Measurements from ENCODE around the gene GREM2. TPM values are rescaled to one million over a fixed set of nuclear protein-coding genes. Genes with fewer than 3 reads are reported as not detected.

The GREM2 gene
- total RNA-seq, 1 experiment from 2014 or later = not detected

GRCh38 chr1:240500647-240501046, 111.3 kb downstream of the GREM2 start:
- Histone ChIP-seq H3K27me3 (ENCODE audit: insufficient read depth, low read length) (no peaks in the 10 kb centered on the region; the same call in 1 of the 2 replicates), H4K20me1 (ENCODE audit: control insufficient read depth, insufficient read depth, insufficient read length) (no peaks in the 10 kb centered on the region), H4K8ac (replicated peaks; ENCODE audit: insufficient read length, low read depth, low read length) (no peak overlapping the region), H3K56ac (ENCODE audit: insufficient read length, low read depth, low read length) (no peak overlapping the region), H3K79me1 (ENCODE audit: insufficient read depth, low read depth, low read length, poor library complexity, severe bottlenecking) (no peaks in the 10 kb centered on the region), H3K27ac (ENCODE audit: insufficient read length, low read depth, low read length) (no peak overlapping the region), H3K4me2 (ENCODE audit: insufficient read depth, insufficient read length, low read length) (no peak overlapping the region), H4K91ac (ENCODE audit: insufficient read length, low read depth, low read length) (no peak overlapping the region), H2AFZ (ENCODE audit: low read length) (no peak overlapping the region), H3K4ac (ENCODE audit: low read depth, low read length) (no peak overlapping the region), H3K14ac (ENCODE audit: insufficient read depth, low read length) (no peak overlapping the region), H3K23ac (ENCODE audit: insufficient read length, low read depth, low read length) (no peak overlapping the region), H2BK5ac (ENCODE audit: insufficient read length, low read length) (no peak overlapping the region), H2AK5ac (ENCODE audit: insufficient read length, low read length) (no peak overlapping the region), H4K5ac (ENCODE audit: insufficient read length, low read depth, low read length) (no peak overlapping the region), H2BK15ac (ENCODE audit: low read depth, low read length) (no peak overlapping the region), H2BK20ac (ENCODE audit: low read depth, low read length, poor library complexity, severe bottlenecking) (no peak overlapping the region), H3K9ac (ENCODE audit: extremely low read depth, insufficient read length, low read length) (no peak overlapping the region), H3T11ph (ENCODE audit: low read length) (no peak overlapping the region), H3K18ac (ENCODE audit: insufficient read length, low read depth, low read length) (no peak overlapping the region), H2BK120ac (ENCODE audit: low read depth, low read length, poor library complexity, severe bottlenecking) (no peak overlapping the region), H3K79me2 (ENCODE audit: insufficient read depth, low read length) (no peaks in the 10 kb centered on the region), H3K4me1 (ENCODE audit: insufficient read depth, low read length) (0 out of 2 replicates have a peak, but pooled peaks cover 5% of the 10 kb centered on the region), H3K23me2 (ENCODE audit: insufficient read length, low read depth, low read length, poor library complexity, severe bottlenecking) (no peaks in the 10 kb centered on the region), H3K9me3 (ENCODE audit: control insufficient read depth, low read depth, low read length) (no peaks in the 10 kb centered on the region), H2BK12ac (ENCODE audit: insufficient read length, low read depth, low read length) (no peak overlapping the region)
- no CpG with 5 or more reads among the region's 4 CpGs for WGBS (ENCODE audit: extremely low coverage, insufficient read length, low lambda C conversion rate)
- Mint-ChIP-seq H3K9me3 (no peaks in the 10 kb centered on the region), H3K27ac (no peak overlapping the region), H3K4me1 (peaks cover 0 to 4% of the 10 kb centered on the region in 2 experiments; a peak in 1 of 4 replicates), H3K4me3 (no peak overlapping the region), H3K36me3 (ENCODE audit: insufficient read depth in 1 of 3, low read depth in 3 of 3) (no peaks in the 10 kb centered on the region), H3K27me3 (ENCODE audit: low read depth) (no peaks in the 10 kb centered on the region)
- no peak for DNase-seq
- no peak for TF ChIP-seq CTCF (conservative IDR thresholded peaks at IDR 0.05)
